Tibial nerve (tissue), 4 donors: Measurements from ENCODE around the gene OTOP3. TPM values are rescaled to one million over a fixed set of nuclear protein-coding genes. Genes with fewer than 3 reads are reported as not detected.

Experiments used
- DNase-seq, 2 donors: peaks; one replicate each; pipeline ENCODE4 v3.0.0-alpha.2; 2019; ENCODE audit warnings: low spot score in 2 of 2
- H3K27ac ChIP-seq, 4 donors: fragments of 200-600 bp; sonication (generic) in 3 of 4; one replicate each; pipeline ENCODE4 v1.5.1; 2017 to 2019; ENCODE audit warnings: mild to moderate bottlenecking in 1 of 4
- H3K27me3 ChIP-seq, 2 donors: fragments of 200-600 bp; sonication (generic) in 1 of 2; one replicate each; pipeline versions ENCODE4 v1.5.1 to v1.6.0; 2017 to 2019
- H3K36me3 ChIP-seq, 3 donors: fragments of 200-600 bp; sonication (generic); one replicate each; pipeline ENCODE4 v1.5.1; 2018 to 2019
- H3K4me1 ChIP-seq, 4 donors: fragments of 200-600 bp; sonication (generic) in 3 of 4; one replicate each; pipeline ENCODE4 v1.5.1; 2017 to 2019
- H3K4me3 ChIP-seq, 4 donors: fragments of 200-600 bp; sonication (generic) in 3 of 4; one replicate each; pipeline ENCODE4 v1.5.1; 2017 to 2019; ENCODE audit warnings: mild to moderate bottlenecking in 1 of 4, moderate library complexity in 1 of 4
- H3K9me3 ChIP-seq, 4 donors: fragments of 200-600 bp; sonication (generic) in 3 of 4; one replicate each; pipeline ENCODE4 v1.5.1; 2017 to 2019
- CTCF ChIP-seq, 5 experiments: fragments of 200-600 bp in 3 of 5; fragments of 450-650 bp in 2 of 5; sonication (generic) in 3 of 5; IDR thresholded peaks; one replicate each; pipeline ENCODE4 v1.5.1; 2016 to 2019; ENCODE audit warnings: antibody characterized with exemption in 5 of 5, mild to moderate bottlenecking in 3 of 5, moderate library complexity in 2 of 5
- EP300 ChIP-seq, 2 donors: sonication (generic); formaldehyde crosslinking; IDR thresholded peaks; one replicate each; pipeline ENCODE4 v1.6.1; 2017; ENCODE audit warnings: antibody characterized with exemption in 2 of 2, mild to moderate bottlenecking in 1 of 2
- POLR2A ChIP-seq, 2 donors: fragments of 450-650 bp; IDR thresholded peaks; one replicate each; pipeline ENCODE4 v1.6.1; 2017; ENCODE audit warnings: antibody characterized with exemption in 2 of 2, mild to moderate bottlenecking in 2 of 2, moderate library complexity in 2 of 2
- WGBS, 2 donors: methylation state at CpG; one replicate each; pipeline ENCODE4 v1.1.5; 2018; 5-methylcytosine and 5-hydroxymethylcytosine counted together
- total RNA-seq, 4 donors: library from RNA; depleted of rRNA; stranded (reverse); fragments of >200 nt; gene quantifications; one replicate each; pipeline ENCODE4 v1.1.0, GENCODE V29; 2016

The OTOP3 gene
- total RNA-seq, 4 donors from 2014 or later, result not detected

- WGBS, 2 donors, result 37 to 53% methylated on average over 15 to 19 of the region's 19 CpGs
- DNase-seq, result no peak
- TF ChIP-seq CTCF (IDR thresholded peaks at IDR 0.05), result peak in 1 of 5 experiments; percentile 21
- no peak for TF ChIP-seq EP300 (IDR thresholded peaks at IDR 0.05)
- Histone ChIP-seq H3K4me1 (peaks cover 0 to 8% (median 0%) of the 10 kb centered on the region in 4 donors), H3K4me3 (no peak overlapping the region), H3K27me3 (no peaks in the 10 kb centered on the region), H3K9me3 (no peaks in the 10 kb centered on the region), H3K36me3 (no peaks in the 10 kb centered on the region), H3K27ac (no peak overlapping the region)
These were observed 25.1 kb downstream of the OTOP3 start for GRCh38 chr17:74960570-74961342.

- 29 to 38% methylated on average over 15 to 20 of the region's 23 CpGs for WGBS, 2 donors
- H3K9me3 ChIP-seq, result no peaks in the 10 kb centered on the region
- no peak overlapping the region for H3K4me3 ChIP-seq
- TF ChIP-seq POLR2A (IDR thresholded peaks at IDR 0.05) (no peak), CTCF (IDR thresholded peaks at IDR 0.05) (peak; percentile 67 to 92 (median 84))
- peak; percentile 84 to 95 for DNase-seq
- H3K27me3 ChIP-seq, result no peaks in the 10 kb centered on the region
- H3K27ac ChIP-seq, result no peak overlapping the region
- H3K4me1 ChIP-seq, result peaks cover 0 to 8% (median 0%) of the 10 kb centered on the region in 4 donors
- H3K36me3 ChIP-seq, result no peaks in the 10 kb centered on the region
These were observed 26.1 kb downstream of the OTOP3 start for GRCh38 chr17:74961657-74962350.

GRCh38 chr17:74962622-74963394 lies 27.1 kb downstream of the OTOP3 start:
- Histone ChIP-seq H3K36me3 (no peaks in the 10 kb centered on the region), H3K4me1 (peaks cover 0 to 8% (median 0%) of the 10 kb centered on the region in 4 donors), H3K27ac (no peak overlapping the region), H3K4me3 (no peak overlapping the region), H3K9me3 (no peaks in the 10 kb centered on the region), H3K27me3 (no peaks in the 10 kb centered on the region)
- TF ChIP-seq CTCF (IDR thresholded peaks at IDR 0.05), result no peak
- whole genome bisulfite sequencing, 2 donors, result 80 to 82% methylated on average over 16 to 17 of the region's 18 CpGs
- DNase-seq, result no peak

- 59 to 69% methylated on average over 11 to 12 of the region's 12 CpGs for WGBS, 2 donors
- H3K27me3 ChIP-seq, result no peaks in the 10 kb centered on the region
- peaks cover 0 to 6% (median 0%) of the 10 kb centered on the region in 4 donors for H3K4me1 ChIP-seq
- H3K27ac ChIP-seq, result no peak overlapping the region
- H3K36me3 ChIP-seq, result no peaks in the 10 kb centered on the region
- TF ChIP-seq CTCF (IDR thresholded peaks at IDR 0.05) (no peak), EP300 (IDR thresholded peaks at IDR 0.05) (no peak), POLR2A (IDR thresholded peaks at IDR 0.05) (no peak)
- no peak overlapping the region for H3K4me3 ChIP-seq
- H3K9me3 ChIP-seq, result no peaks in the 10 kb centered on the region
- no peak for DNase-seq
These were observed 28.0 kb downstream of the OTOP3 start for GRCh38 chr17:74963656-74964055.
